Progenitor cell of endocrine pancreas (in vitro differentiated cells): ENCODE data around the gene KDM7A. TPM values are rescaled to one million over a fixed set of nuclear protein-coding genes. Genes with fewer than 3 reads are reported as not detected.

Experiments
- DNase-seq: peaks from one replicate; pipeline ENCODE4 v3.0.0; 2021; ENCODE audit warnings: low spot score; ENCODE audit not compliant: unreplicated experiment
- H3K27ac Mint-ChIP-seq: 2 replicates; pipeline ENCODE4 v1.8.0; 2021; ENCODE audit warnings: mild to moderate bottlenecking, moderate library complexity, mixed read lengths
- H3K27me3 Mint-ChIP-seq: 2 replicates; pipeline ENCODE4 v1.8.0; 2021; ENCODE audit warnings: mixed read lengths
- H3K36me3 Mint-ChIP-seq: 2 replicates; pipeline ENCODE4 v1.8.0; 2022; ENCODE audit warnings: mixed read lengths; ENCODE audit not compliant: insufficient read depth
- H3K4me1 Mint-ChIP-seq: 2 replicates; pipeline ENCODE4 v1.8.0; 2021; ENCODE audit warnings: low read depth, mixed read lengths
- H3K4me3 Mint-ChIP-seq: 2 replicates; pipeline ENCODE4 v1.8.0; 2021; ENCODE audit warnings: low read depth, mild to moderate bottlenecking, moderate library complexity, mixed read lengths
- H3K9me3 Mint-ChIP-seq: 2 replicates; pipeline ENCODE4 v1.8.0; 2021; ENCODE audit warnings: low read depth, mixed read lengths
- CTCF ChIP-seq: fragments of 200-600 bp; sonication (generic); IDR thresholded peaks from one replicate; pipeline ENCODE4 v1.5.0; 2021; ENCODE audit warnings: antibody characterized with exemption, mild to moderate bottlenecking; ENCODE audit not compliant: unreplicated experiment
- long read RNA-seq: library from polyadenylated mRNA; unstranded; transcript quantifications from one replicate; pipeline ENCODE4 v2.0.0, GENCODE V29; 2020
- total RNA-seq: library from RNA; stranded (reverse); gene quantifications from 2 replicates; pipeline ENCODE4 v1.2.1, GENCODE V29; 2021

Gene KDM7A
- total RNA-seq = 11.3 and 13.8 TPM in 2 replicates
- long read RNA-seq, partial matches to known transcripts = 0 of 2 reads
- long read RNA-seq, other reads (novel, unspliced or antisense) = 2 of 2 reads

- no peaks in the 10 kb centered on the region for H3K9me3 Mint-ChIP-seq
- H3K4me1 Mint-ChIP-seq = peaks cover 10% of the 10 kb centered on the region
- H3K27ac Mint-ChIP-seq = peak within 1 kb of the TSS; percentile 89
- peaks cover 29% of the 10 kb centered on the region for H3K27me3 Mint-ChIP-seq
- TF ChIP-seq CTCF = no peak
- peak within 1 kb of the TSS; percentile 91 for H3K4me3 Mint-ChIP-seq
- peak; percentile 79 for DNase-seq
- no peaks in the 10 kb centered on the region for H3K36me3 Mint-ChIP-seq
These were observed at the start of gene KDM7A for GRCh38 chr7:140176811-140177702. TSS of gene KDM7A (minus strand) at chr7:140176983. CDS start at chr7:140176937, 46 bp downstream.

GRCh38 chr7:140225562-140226249 lies 48.9 kb upstream of the KDM7A start:
- DNase-seq = no peak
- TF ChIP-seq CTCF = no peak
- Mint-ChIP-seq H3K27me3 (peaks cover 32% of the 10 kb centered on the region), H3K4me3 (no peak overlapping the region), H3K36me3 (no peaks in the 10 kb centered on the region), H3K4me1 (peaks cover 5% of the 10 kb centered on the region), H3K27ac (no peak overlapping the region), H3K9me3 (no peaks in the 10 kb centered on the region)

- Mint-ChIP-seq H3K27me3 (peaks cover 25% of the 10 kb centered on the region), H3K27ac (no peak overlapping the region), H3K9me3 (no peaks in the 10 kb centered on the region), H3K36me3 (no peaks in the 10 kb centered on the region), H3K4me3 (no peak overlapping the region), H3K4me1 (peaks cover 1% of the 10 kb centered on the region)
- no peak for DNase-seq
- TF ChIP-seq CTCF = no peak
These were observed 46.9 kb upstream of the KDM7A start for GRCh38 chr7:140223515-140224221.

GRCh38 chr7:140222814-140223213 lies 46.0 kb upstream of the KDM7A start:
- no peak for DNase-seq
- Mint-ChIP-seq H3K27me3 (peaks cover 19% of the 10 kb centered on the region), H3K9me3 (peaks cover 3% of the 10 kb centered on the region), H3K4me1 (peaks cover 1% of the 10 kb centered on the region), H3K4me3 (no peak overlapping the region), H3K27ac (no peak overlapping the region), H3K36me3 (no peaks in the 10 kb centered on the region)
- no peak for TF ChIP-seq CTCF
